Measurements from ENCODE around the gene FCHSD2. TPM values are rescaled to one million over a fixed set of nuclear protein-coding genes. Genes with fewer than 3 reads are reported as not detected.
"Not testable (repeated sequence)": the region's sequence is repeated elsewhere in the genome, so short reads cannot be mapped to it uniquely, and the experiment has no call there.

Gene FCHSD2
- polyA plus RNA-seq, 2 of the 4 experiments (the other 2 are of a cell fraction) = 10.5 to 19.0 TPM

GRCh38 chr11:72793076-72793424 is 349.1 kb downstream of the FCHSD2 start:
- CTCF ChIA-PET = interaction anchor here (0.6 to 8.4 kb wide), 25 partner anchors 10 to 501 kb away, joined by 3 to 162 read pairs (median 6); partner anchors contain the start of genes ARAP1 and ATG16L2
- DNase-seq (ENCODE audit: low read depth in 1 of 2, low spot score in 1 of 2) (no peak), ATAC-seq (no peak)

DNA sequence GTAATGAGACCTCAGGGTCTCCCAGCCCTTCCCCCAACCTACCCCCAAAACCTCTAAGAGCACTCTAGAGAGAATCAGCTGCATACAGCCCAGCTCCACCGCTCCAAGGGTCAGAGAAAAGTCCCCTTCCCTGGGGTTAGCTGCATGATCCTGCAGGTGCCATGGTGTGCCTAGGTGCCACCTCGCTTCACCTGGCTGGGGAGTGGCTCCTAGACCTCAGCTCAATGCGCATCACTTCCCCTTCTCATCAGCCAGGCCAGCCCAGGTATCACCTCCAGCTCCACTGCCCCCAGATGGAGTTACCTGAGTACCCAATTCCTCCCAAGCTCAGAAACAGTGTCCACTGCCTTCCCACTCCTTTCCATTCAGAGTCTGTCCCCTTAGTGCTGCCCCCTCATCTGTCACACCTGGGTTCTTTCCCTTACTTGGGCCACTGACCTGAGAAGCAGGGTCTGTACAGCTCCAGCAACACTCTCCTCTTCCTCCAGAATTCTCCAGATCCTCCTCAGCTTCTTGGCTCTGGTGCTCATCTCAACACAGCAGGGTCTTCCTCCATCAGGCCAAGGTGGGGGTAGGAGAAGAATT is 349.6 kb downstream of the FCHSD2 start:
- ATAC-seq = no peak
- TF ChIP-seq ESRRA (IDR thresholded peaks at IDR 0.05; ENCODE audit: borderline replicate concordance, low read length) (no peak), PHF8 (IDR thresholded peaks at IDR 0.05; ENCODE audit: borderline replicate concordance, low read depth) (no peak), REST (IDR thresholded peaks at IDR 0.05) (no peak), NFE2L2 (conservative IDR thresholded peaks at IDR 0.05; ENCODE audit: low read length) (no peak), ZNF302 (CRISPR knock-in tag; IDR thresholded peaks at IDR 0.05) (no peak), HOXB5 (CRISPR knock-in tag; IDR thresholded peaks at IDR 0.05) (no peak)
- ChIA-PET CTCF (interaction anchor here (0.6 to 8.4 kb wide), 26 partner anchors 10 to 502 kb away, joined by 3 to 162 read pairs (median 6); partner anchors contain the start of genes ARAP1 and ATG16L2), POLR2A (interaction anchor here (1.5 kb wide), 1 partner anchor 67 kb away, joined by 8 read pairs; no protein-coding TSS in a partner anchor)
- Histone ChIP-seq H3K4me3 (no peak overlapping the region), H3K9me3 (no peaks in the 10 kb centered on the region), H3K4me2 (peak overlapping the region; percentile 82; the same call in 2 of the 3 replicates), H3K4me1 (peaks cover 14% of the 10 kb centered on the region), H3K27ac (peak overlapping the region; percentile 93 to 95; a peak in 5 of 6 replicates)
- 100% methylated on average over 3 of the region's 3 CpGs for WGBS (ENCODE audit: missing lambda C conversion rate)
- no peak for FAIRE-seq
- DNase-seq (ENCODE audit: low read depth in 1 of 2, low spot score in 1 of 2) = no peak

More at GRCh38 chr11:72793076-72793424, 349.1 kb downstream of the FCHSD2 start:
- TF ChIP-seq JUN (IDR thresholded peaks at IDR 0.05) (0 out of 5 replicates have a peak, but pooled peaks of 1 of the 2 experiments have one; percentile 0), RARB (CRISPR knock-in tag; IDR thresholded peaks at IDR 0.05) (no peak), HEYL (CRISPR knock-in tag; IDR thresholded peaks at IDR 0.05) (no peak), EHMT2 (IDR thresholded peaks at IDR 0.05; ENCODE audit: low read depth) (no peak)
- 96% methylated on average over 2 of the region's 2 CpGs for WGBS (ENCODE audit: missing lambda C conversion rate)
- POLR2A ChIA-PET = interaction anchor here (1.5 to 2.0 kb wide), 2 partner anchors 20 to 68 kb away, joined by 8 to 10 read pairs; no protein-coding TSS in a partner anchor
- Histone ChIP-seq H3K9me3 (no peaks in the 10 kb centered on the region), H3K4me3 (peak overlapping the region; percentile 57), H3K4me2 (peak overlapping the region; percentile 82), H3K4me1 (peaks cover 14% of the 10 kb centered on the region), H3K27ac (peak overlapping the region; percentile 93 to 95)
- FAIRE-seq = no peak

GRCh38 chr11:72791228-72791627 is 350.9 kb downstream of the FCHSD2 start:
- H3K27ac ChIP-seq; ATAC-seq; H3K9me3 ChIP-seq; DNase-seq (ENCODE audit: low read depth in 1 of 2, low spot score in 1 of 2); H3K4me2 ChIP-seq; FAIRE-seq; POLR2A ChIA-PET; H3K4me3 ChIP-seq: not testable (repeated sequence)
- 74% methylated on average over 7 of the region's 7 CpGs for WGBS (ENCODE audit: missing lambda C conversion rate)
- CTCF ChIA-PET = interaction anchor here (8.4 kb wide), 1 partner anchor 66 kb away, joined by 162 read pairs; no protein-coding TSS in a partner anchor
- H3K4me1 ChIP-seq = peaks cover 14% of the 10 kb centered on the region

DNA sequence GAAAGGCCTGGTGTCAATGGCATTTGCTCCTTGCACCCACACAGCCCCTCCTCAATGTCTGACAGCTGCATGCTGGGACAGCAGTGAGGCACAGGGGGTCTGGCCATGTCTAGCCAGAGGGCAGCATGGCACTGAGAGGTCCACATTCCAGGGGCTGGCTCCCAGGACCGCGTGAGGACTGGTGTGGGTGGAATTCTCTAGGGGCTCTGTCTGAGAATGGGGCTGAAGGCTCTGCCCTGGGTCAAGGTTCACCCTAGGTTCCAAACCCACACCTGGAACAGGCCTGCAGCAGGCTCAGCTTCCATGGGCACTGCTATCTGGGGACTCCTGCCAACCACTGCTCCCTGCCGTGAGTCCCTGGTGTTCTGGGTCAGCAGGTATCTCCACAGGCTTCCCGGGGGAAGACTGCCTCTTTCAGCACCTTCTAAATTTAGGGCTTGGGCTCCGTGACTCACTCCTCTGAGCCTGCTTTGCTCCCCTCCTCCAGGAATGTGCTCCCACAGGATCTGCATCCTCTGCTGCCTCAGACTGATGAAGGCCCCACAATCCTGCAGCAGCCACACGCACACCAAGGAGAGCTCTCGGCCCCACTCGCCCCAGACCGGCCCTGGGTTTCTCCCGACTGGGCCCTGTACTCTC is 352.5 kb downstream of the FCHSD2 start:
- TF ChIP-seq HEYL (CRISPR knock-in tag; IDR thresholded peaks at IDR 0.05) (no peak), POLR2A (IDR thresholded peaks at IDR 0.05; ENCODE audit: low read length) (no peak), MAZ (IDR thresholded peaks at IDR 0.05; ENCODE audit: borderline replicate concordance, low read depth, low read length) (no peak), CBX8 (IDR thresholded peaks at IDR 0.05) (no peak)
- TF ChIP-seq, protein P1, sequence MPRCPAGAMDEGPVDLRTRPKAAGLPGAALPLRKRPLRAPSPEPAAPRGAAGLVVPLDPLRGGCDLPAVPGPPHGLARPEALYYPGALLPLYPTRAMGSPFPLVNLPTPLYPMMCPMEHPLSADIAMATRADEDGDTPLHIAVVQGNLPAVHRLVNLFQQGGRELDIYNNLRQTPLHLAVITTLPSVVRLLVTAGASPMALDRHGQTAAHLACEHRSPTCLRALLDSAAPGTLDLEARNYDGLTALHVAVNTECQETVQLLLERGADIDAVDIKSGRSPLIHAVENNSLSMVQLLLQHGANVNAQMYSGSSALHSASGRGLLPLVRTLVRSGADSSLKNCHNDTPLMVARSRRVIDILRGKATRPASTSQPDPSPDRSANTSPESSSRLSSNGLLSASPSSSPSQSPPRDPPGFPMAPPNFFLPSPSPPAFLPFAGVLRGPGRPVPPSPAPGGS (IDR thresholded peaks at IDR 0.05) = no peak
- TF ChIP-seq, protein P2, sequence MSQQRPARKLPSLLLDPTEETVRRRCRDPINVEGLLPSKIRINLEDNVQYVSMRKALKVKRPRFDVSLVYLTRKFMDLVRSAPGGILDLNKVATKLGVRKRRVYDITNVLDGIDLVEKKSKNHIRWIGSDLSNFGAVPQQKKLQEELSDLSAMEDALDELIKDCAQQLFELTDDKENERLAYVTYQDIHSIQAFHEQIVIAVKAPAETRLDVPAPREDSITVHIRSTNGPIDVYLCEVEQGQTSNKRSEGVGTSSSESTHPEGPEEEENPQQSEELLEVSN (IDR thresholded peaks at IDR 0.05; ENCODE audit: borderline replicate concordance, low read depth) = no peak
- 85% methylated on average over 10 of the region's 10 CpGs for WGBS (ENCODE audit: missing lambda C conversion rate)
- POLR2A ChIA-PET = interaction anchor here (0.6 kb wide), 1 partner anchor 343 kb away, joined by 5 read pairs; no protein-coding TSS in a partner anchor
- Histone ChIP-seq H3K4me3 (no peak overlapping the region), H3K9me3 (no peaks in the 10 kb centered on the region), H3K4me2 (no peak overlapping the region), H3K4me1 (peaks cover 13% of the 10 kb centered on the region), H3K27ac (no peak overlapping the region)
- no peak for DNase-seq (ENCODE audit: low read depth in 1 of 2, low spot score in 1 of 2)
- FAIRE-seq = no peak
- CTCF ChIA-PET = interaction anchor here (0.6 to 8.4 kb wide), 6 partner anchors 10 to 107 kb away, joined by 3 to 162 read pairs (median 4); no protein-coding TSS in a partner anchor
- ATAC-seq = no peak
